CD14-positive monocyte (primary cell): ENCODE data around the gene NINJ1. TPM values are rescaled to one million over a fixed set of nuclear protein-coding genes. Genes with fewer than 3 reads are reported as not detected.

Source experiments
- DNase-seq, 3 donors: peaks; one replicate each; pipeline ENCODE4 v3.0.0-alpha.2; 2011 to 2022
- H2AFZ ChIP-seq: 2 replicates; pipeline ENCODE4 v1.6.0; 2012; ENCODE audit warnings: mild to moderate bottlenecking, low read depth, low read length, inconsistent platforms; ENCODE audit not compliant: insufficient read depth, poor library complexity, severe bottlenecking
- H3K27ac ChIP-seq, 2 donors: 1 replicate in 1 of 2; 2 replicates in 1 of 2; pipeline ENCODE4 v1.5.1; 2012 to 2013; ENCODE audit warnings: low read length in 2 of 2, control low read depth in 1 of 2, inconsistent platforms in 1 of 2, low read depth in 1 of 2, mild to moderate bottlenecking in 1 of 2
- H3K27me3 ChIP-seq, 2 donors: one replicate each; pipeline versions ENCODE4 v1.6.0 to v1.6.1; 2011 to 2013; ENCODE audit warnings: low read length in 2 of 2; ENCODE audit not compliant: control insufficient read depth in 2 of 2, insufficient read depth in 2 of 2
- H3K36me3 ChIP-seq, 2 donors: replicated peaks in 1 of 2; 1 replicate in 1 of 2; 2 replicates in 1 of 2; pipeline versions ENCODE4 v1.5.1 to v1.6.1; 2012 to 2013; ENCODE audit warnings: low read length in 2 of 2, control low read depth in 1 of 2, inconsistent platforms in 1 of 2, mild to moderate bottlenecking in 1 of 2; ENCODE audit not compliant: insufficient read depth in 2 of 2, control insufficient read depth in 1 of 2
- H3K4me1 ChIP-seq, 2 donors: 1 replicate in 1 of 2; 2 replicates in 1 of 2; pipeline versions ENCODE4 v1.5.1 to v1.6.1; 2012 to 2013; ENCODE audit warnings: low read length in 2 of 2, control low read depth in 1 of 2, inconsistent platforms in 1 of 2, mild to moderate bottlenecking in 1 of 2, moderate library complexity in 1 of 2; ENCODE audit not compliant: insufficient read depth in 2 of 2, control insufficient read depth in 1 of 2
- H3K4me2 ChIP-seq: replicated peaks from 2 replicates; pipeline ENCODE3; 2012; ENCODE audit warnings: low read length, moderate library complexity, mild to moderate bottlenecking; ENCODE audit not compliant: poor library complexity, severe bottlenecking; ENCODE audit errors: extremely low read depth
- H3K4me3 ChIP-seq, 3 experiments: fragments of 200-600 bp in 1 of 3; sonication (generic) in 1 of 3; replicated peaks in 1 of 3; 1 replicate in 2 of 3; 2 replicates in 1 of 3; pipeline ENCODE4 v1.5.1; 2011 to 2013; ENCODE audit warnings: low read length in 3 of 3, mild to moderate bottlenecking in 3 of 3, control low read depth in 2 of 3, low read depth in 2 of 3, inconsistent platforms in 1 of 3, moderate library complexity in 1 of 3
- H3K79me2 ChIP-seq: 2 replicates; pipeline ENCODE4 v1.6.0; 2012; ENCODE audit warnings: mild to moderate bottlenecking, control low read depth, inconsistent platforms, low read length, moderate library complexity; ENCODE audit not compliant: insufficient read depth
- H3K9ac ChIP-seq: 2 replicates; pipeline ENCODE4 v1.6.0; 2017; ENCODE audit warnings: low read length, mild to moderate bottlenecking; ENCODE audit not compliant: insufficient read depth, poor library complexity, severe bottlenecking
- H3K9me3 ChIP-seq, 2 donors: replicated peaks in 1 of 2; 1 replicate in 1 of 2; 2 replicates in 1 of 2; pipeline versions ENCODE4 v1.5.1 to v1.6.1; 2012 to 2013; ENCODE audit warnings: low read length in 2 of 2, control low read depth in 1 of 2; ENCODE audit not compliant: control insufficient read depth in 1 of 2, insufficient read depth in 1 of 2
- H4K20me1 ChIP-seq: 2 replicates; pipeline ENCODE4 v1.6.0; 2012; ENCODE audit warnings: mild to moderate bottlenecking, low read length, control low read depth, moderate library complexity; ENCODE audit not compliant: insufficient read depth
- H3K27ac Mint-ChIP-seq, 7 donors: one replicate each; pipeline ENCODE4 v1.8.0; 2020; ENCODE audit warnings: mild to moderate bottlenecking in 7 of 7, mixed read lengths in 7 of 7, moderate library complexity in 6 of 7, inconsistent platforms in 2 of 7
- H3K27me3 Mint-ChIP-seq, 3 donors: one replicate each; pipeline ENCODE4 v1.8.0; 2021 to 2022; ENCODE audit warnings: low read depth in 3 of 3, mild to moderate bottlenecking in 3 of 3, mixed read lengths in 3 of 3, moderate library complexity in 3 of 3, inconsistent platforms in 1 of 3
- H3K36me3 Mint-ChIP-seq, 2 donors: one replicate each; pipeline ENCODE4 v1.8.0; 2020; ENCODE audit warnings: mixed read lengths in 2 of 2, inconsistent platforms in 1 of 2, mild to moderate bottlenecking in 1 of 2
- H3K4me1 Mint-ChIP-seq: one replicate; pipeline ENCODE4 v1.8.0; 2020; ENCODE audit warnings: mild to moderate bottlenecking, mixed read lengths
- H3K4me3 Mint-ChIP-seq, 2 donors: one replicate each; pipeline ENCODE4 v1.8.0; 2020; ENCODE audit warnings: mild to moderate bottlenecking in 2 of 2, mixed read lengths in 2 of 2, moderate library complexity in 1 of 2
- H3K9me3 Mint-ChIP-seq, 7 donors: one replicate each; pipeline ENCODE4 v1.8.0; 2020 to 2022; ENCODE audit warnings: mixed read lengths in 7 of 7, mild to moderate bottlenecking in 6 of 7, moderate library complexity in 6 of 7, inconsistent platforms in 2 of 7
- CTCF ChIP-seq: fragments of 200-600 bp; IDR thresholded peaks from one replicate; pipeline ENCODE4 v1.8.0; 2022; ENCODE audit warnings: antibody characterized with exemption, mild to moderate bottlenecking
- WGBS: methylation state at CpG from one replicate; pipeline ENCODE4 v1.1.5; 2013; ENCODE audit warnings: missing lambda C conversion rate; ENCODE audit not compliant: insufficient coverage; 5-methylcytosine and 5-hydroxymethylcytosine counted together
- intact Hi-C, 2 donors: fragments of 100-400 bp; cut with micrococcal nuclease; formaldehyde crosslinking; loops; one replicate each; pipeline versions ENCODE4 v1.15.0 to v1.15.1; 2023
- polyA plus RNA-seq, 3 donors: library from polyadenylated mRNA; depleted of rRNA in 1 of 3; unstranded in 2 of 3; stranded (reverse) in 1 of 3; fragments of 300-500 nt in 2 of 3; fragments of >200 nt in 1 of 3; fragmentation: Illumina TruSeq in 2 of 3; gene quantifications; 1 replicate in 2 of 3; 2 replicates in 1 of 3; pipeline ENCODE4 v1.2.3, GENCODE V29; 2012 to 2021

Gene NINJ1
- polyA plus RNA-seq, 3 donors, result 290 to 610 (median 469) TPM

DNA sequence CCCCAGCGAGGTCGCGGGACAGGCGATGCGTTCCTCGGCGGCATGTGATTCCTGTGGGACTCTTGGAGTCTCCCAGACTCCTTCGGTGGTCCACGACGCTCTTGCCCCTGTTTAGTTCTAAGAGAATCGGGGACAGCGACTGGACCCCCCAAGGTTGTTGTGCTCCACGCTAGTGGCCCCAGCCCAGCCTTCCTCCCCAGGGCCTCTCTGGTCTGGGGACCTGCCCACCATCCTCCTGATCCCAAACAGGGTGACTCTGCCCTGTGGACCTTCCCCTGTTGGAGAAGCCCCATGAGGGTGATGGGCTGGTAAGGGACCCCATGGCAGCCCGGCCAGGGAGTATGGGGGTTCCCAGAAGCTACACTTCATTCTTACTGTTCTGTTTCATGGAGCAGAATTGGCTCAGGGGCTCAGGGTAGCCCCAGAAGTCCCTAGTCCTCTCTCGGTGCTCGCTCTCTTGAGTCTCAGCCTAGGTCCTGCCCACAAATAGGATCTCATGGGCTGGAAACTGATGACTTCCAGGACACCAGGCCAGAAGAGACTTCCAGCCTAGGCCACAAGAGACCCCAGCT, 37.2 kb downstream of the NINJ1 start:
- peaks cover 0 to 3% (median 1%) of the 10 kb centered on the region in 7 donors for H3K9me3 Mint-ChIP-seq
- Histone ChIP-seq H3K27me3 (no peaks in the 10 kb centered on the region), H3K9ac (peak overlapping the region; percentile 97), H3K27ac (peak overlapping the region; percentile 90 to 93), H2AFZ (no peak overlapping the region), H3K36me3 (peaks cover 0 to 4% of the 10 kb centered on the region in 2 donors), H3K79me2 (peaks cover 56% of the 10 kb centered on the region), H3K4me1 (peaks cover 73 to 86% of the 10 kb centered on the region in 2 donors), H3K9me3 (peaks cover 0 to under 1% of the 10 kb centered on the region in 2 donors), H4K20me1 (peaks cover 48% of the 10 kb centered on the region), H3K4me3 (peak overlapping the region; percentile 71 to 98 (median 96)), H3K4me2 (peak overlapping the region; percentile 98)
- H3K4me3 Mint-ChIP-seq, result peak overlapping the region; percentile 93 to 97
- no peak for TF ChIP-seq CTCF
- peak overlapping the region; percentile 95 to 99 (median 98) for H3K27ac Mint-ChIP-seq
- DNase-seq, result peak in 1 of 3 donors; percentile 27
- H3K4me1 Mint-ChIP-seq, result peaks cover 76% of the 10 kb centered on the region
- intact Hi-C loops, result loop anchor here (2.0 to 10.0 kb wide), 8 partner anchors 20 to 468 kb away; partner anchors contain the start of genes BICD2 (in 2 of the 2), FAM120A (in 2 of the 2), FAM120AOS (in 2 of the 2) and NINJ1 (in 1 of the 2)
- peaks cover 17 to 25% of the 10 kb centered on the region in 2 donors for H3K36me3 Mint-ChIP-seq
- WGBS, result 2% methylated on average over 13 of the region's 16 CpGs
- no peaks in the 10 kb centered on the region for H3K27me3 Mint-ChIP-seq

DNA sequence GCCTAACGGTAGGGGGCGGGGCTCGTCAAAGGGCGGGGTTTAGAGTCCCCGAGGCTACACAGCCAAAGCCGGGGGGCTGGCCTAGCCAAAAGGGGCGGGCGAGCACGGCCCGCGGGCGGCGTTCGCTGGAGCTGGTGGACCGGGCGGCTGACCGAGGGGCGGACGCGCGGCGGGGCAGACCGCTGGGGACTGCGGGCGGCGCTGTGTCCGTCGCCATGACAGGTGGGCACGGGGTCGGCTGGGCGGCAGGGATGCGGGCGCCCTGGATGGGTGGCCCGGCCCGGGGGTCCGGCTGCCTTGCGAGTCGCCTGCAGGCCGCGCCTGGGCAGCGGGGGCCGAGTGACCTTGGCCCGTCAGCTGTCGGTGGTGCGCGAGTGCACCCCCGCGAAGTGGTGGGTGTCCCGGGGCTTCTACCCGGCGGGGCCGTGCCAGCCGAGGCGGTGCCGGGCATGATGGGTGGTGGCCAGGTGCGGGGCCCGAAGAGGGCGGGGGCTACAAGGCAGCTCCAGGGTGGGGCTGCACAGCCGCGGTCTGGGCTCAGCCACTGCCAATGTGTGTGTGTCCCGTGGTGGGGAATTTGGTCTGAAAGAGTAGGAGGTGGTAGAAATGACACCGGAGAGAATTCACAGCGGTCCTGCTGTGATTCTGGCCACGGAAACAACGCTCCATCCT, 37.8 kb downstream of the NINJ1 start, which contains the start of gene CARD19:
TSS of gene CARD19 (plus strand) at position 87 of the 672 bp plus-strand sequence. CDS start at position 216, 129 bp downstream.
- Histone ChIP-seq H3K9ac (peak within 1 kb of the TSS; percentile 97), H3K4me3 (peak within 1 kb of the TSS; percentile 71 to 98 (median 96)), H3K4me1 (peaks cover 77 to 86% of the 10 kb centered on the region in 2 donors), H3K9me3 (peaks cover 2 to 7% of the 10 kb centered on the region in 2 donors), H3K27ac (peak within 1 kb of the TSS; percentile 97 to 100), H4K20me1 (peaks cover 42% of the 10 kb centered on the region), H3K79me2 (peaks cover 50% of the 10 kb centered on the region), H3K36me3 (peaks cover 0 to 4% of the 10 kb centered on the region in 2 donors), H3K27me3 (no peaks in the 10 kb centered on the region), H2AFZ (peak within 1 kb of the TSS; percentile 40), H3K4me2 (peak within 1 kb of the TSS; percentile 98)
- H3K27me3 Mint-ChIP-seq, result no peaks in the 10 kb centered on the region
- peak within 1 kb of the TSS; percentile 99 to 100 (median 100) for H3K27ac Mint-ChIP-seq
- DNase-seq, result peak in 1 of 3 donors; percentile 43
- intact Hi-C loops, result loop anchor here (2.0 to 10.0 kb wide), 8 partner anchors 21 to 469 kb away; partner anchors contain the start of genes BICD2 (in 2 of the 2), FAM120A (in 2 of the 2), FAM120AOS (in 2 of the 2) and NINJ1 (in 1 of the 2)
- WGBS, result under 1% methylated on average over 59 of the region's 65 CpGs
- H3K36me3 Mint-ChIP-seq, result peaks cover 13 to 24% of the 10 kb centered on the region in 2 donors
- peaks cover 75% of the 10 kb centered on the region for H3K4me1 Mint-ChIP-seq
- H3K9me3 Mint-ChIP-seq, result peaks cover 3 to 9% (median 5%) of the 10 kb centered on the region in 7 donors
- H3K4me3 Mint-ChIP-seq, result peak within 1 kb of the TSS; percentile 93 to 97
- TF ChIP-seq CTCF, result no peak
